ENCODE data around the gene COL25A1.
"Not testable (repeated sequence)": the region's sequence is repeated elsewhere in the genome, so short reads cannot be mapped to it uniquely, and the experiment has no call there.

The COL25A1 gene

DNA sequence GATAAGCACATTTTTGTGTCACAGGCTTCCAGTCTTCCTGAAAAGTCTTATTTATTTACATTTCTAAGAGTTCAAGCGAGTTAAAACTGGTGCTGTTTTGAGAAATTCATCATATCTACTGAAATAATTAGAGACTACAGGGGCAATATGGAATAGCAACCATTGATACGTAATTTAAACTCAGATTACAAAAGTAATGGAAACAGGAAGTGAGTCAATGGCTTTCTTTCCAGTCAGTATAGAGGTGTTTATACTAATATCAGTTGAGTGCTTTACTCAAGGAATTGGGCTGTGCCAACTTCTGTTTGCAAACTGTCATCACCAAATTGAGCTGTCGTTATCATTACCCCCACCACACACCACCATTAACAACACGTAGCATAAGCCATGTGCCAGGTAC is 222.7 kb downstream of the COL25A1 start:
- no peak for DNase-seq (ENCODE audit: low spot score)
- in situ Hi-C loops (cut with MboI; ENCODE audit: low pct_unique_long_range_greater_than_20kb, low sequenced_read_pairs, unreplicated experiment) = no loop called here
- TF ChIP-seq, protein P1, sequence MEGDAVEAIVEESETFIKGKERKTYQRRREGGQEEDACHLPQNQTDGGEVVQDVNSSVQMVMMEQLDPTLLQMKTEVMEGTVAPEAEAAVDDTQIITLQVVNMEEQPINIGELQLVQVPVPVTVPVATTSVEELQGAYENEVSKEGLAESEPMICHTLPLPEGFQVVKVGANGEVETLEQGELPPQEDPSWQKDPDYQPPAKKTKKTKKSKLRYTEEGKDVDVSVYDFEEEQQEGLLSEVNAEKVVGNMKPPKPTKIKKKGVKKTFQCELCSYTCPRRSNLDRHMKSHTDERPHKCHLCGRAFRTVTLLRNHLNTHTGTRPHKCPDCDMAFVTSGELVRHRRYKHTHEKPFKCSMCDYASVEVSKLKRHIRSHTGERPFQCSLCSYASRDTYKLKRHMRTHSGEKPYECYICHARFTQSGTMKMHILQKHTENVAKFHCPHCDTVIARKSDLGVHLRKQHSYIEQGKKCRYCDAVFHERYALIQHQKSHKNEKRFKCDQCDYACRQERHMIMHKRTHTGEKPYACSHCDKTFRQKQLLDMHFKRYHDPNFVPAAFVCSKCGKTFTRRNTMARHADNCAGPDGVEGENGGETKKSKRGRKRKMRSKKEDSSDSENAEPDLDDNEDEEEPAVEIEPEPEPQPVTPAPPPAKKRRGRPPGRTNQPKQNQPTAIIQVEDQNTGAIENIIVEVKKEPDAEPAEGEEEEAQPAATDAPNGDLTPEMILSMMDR (IDR thresholded peaks at IDR 0.05; ENCODE audit: extremely low read depth, insufficient read depth, missing control alignments) = no peak

DNA sequence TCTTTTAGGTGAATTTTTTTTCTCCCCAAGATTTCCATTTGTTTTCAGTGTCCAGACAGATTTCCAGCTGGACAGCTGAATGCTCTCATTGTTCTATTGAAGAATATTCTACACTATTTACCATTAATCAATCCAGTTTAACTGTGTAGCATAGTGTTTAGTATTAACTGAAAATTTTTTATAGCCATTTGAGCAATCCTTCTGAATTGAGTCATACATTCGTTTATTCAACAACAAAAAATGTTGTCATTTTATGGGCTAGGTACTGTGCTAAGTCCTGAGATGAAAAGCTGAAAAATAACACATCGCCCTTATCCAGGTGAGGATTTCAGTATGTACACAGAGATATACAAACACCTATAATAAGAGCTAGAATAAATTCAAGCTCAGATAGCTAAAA is 223.3 kb downstream of the COL25A1 start:
- in situ Hi-C loops (cut with MboI; ENCODE audit: low pct_unique_long_range_greater_than_20kb, low sequenced_read_pairs, unreplicated experiment) = no loop called here
- TF ChIP-seq, protein P1 (IDR thresholded peaks at IDR 0.05; ENCODE audit: extremely low read depth, insufficient read depth, missing control alignments) = no peak
- DNase-seq (ENCODE audit: low spot score) = no peak

DNA sequence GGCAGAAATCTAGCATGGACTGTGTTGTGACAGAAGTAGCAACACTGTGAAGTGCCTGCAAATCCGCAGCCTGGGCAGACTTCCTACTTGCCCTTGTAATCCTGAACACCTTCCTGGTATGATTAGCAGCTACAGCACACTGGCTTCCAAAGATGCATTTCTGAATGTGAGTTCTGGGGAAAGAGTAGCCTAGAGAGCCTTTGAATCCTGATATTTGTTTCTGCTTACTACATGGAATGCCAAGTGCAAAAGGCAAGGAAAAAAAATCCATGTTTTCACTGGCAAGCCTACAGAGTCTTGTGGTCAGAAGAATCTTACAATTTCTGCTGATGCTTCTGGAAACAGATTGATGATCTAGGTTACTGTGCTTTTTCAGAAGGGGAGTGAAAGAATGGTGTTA is 223.7 kb downstream of the COL25A1 start:
- in situ Hi-C loops (cut with MboI; ENCODE audit: low pct_unique_long_range_greater_than_20kb, low sequenced_read_pairs, unreplicated experiment) = no loop called here
- DNase-seq (ENCODE audit: low spot score) = no peak
- TF ChIP-seq, protein P1 (IDR thresholded peaks at IDR 0.05; ENCODE audit: extremely low read depth, insufficient read depth, missing control alignments) = no peak

DNA sequence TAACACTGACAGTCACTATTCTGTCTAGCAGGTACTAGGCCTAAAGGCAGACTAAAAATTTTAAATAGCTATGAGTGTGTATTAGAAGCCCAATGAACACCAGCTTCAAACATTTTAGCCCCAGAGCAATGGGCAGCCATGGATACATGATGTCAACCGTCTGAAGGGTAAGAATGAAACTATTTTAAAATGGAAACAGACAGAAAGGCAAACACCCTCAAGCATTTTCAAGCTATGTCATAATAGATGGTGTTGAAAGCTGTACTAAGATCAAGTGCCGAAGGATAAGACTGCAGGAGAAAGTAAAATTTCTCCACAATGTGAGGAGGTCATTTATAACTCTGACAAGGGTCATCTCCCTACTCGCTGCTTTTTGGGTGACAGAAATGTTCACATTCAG is 225.0 kb downstream of the COL25A1 start:
- no peak for DNase-seq (ENCODE audit: low spot score)
- in situ Hi-C loops (cut with MboI; ENCODE audit: low pct_unique_long_range_greater_than_20kb, low sequenced_read_pairs, unreplicated experiment) = no loop called here
- TF ChIP-seq, protein P1 (IDR thresholded peaks at IDR 0.05; ENCODE audit: extremely low read depth, insufficient read depth, missing control alignments) = no peak

DNA sequence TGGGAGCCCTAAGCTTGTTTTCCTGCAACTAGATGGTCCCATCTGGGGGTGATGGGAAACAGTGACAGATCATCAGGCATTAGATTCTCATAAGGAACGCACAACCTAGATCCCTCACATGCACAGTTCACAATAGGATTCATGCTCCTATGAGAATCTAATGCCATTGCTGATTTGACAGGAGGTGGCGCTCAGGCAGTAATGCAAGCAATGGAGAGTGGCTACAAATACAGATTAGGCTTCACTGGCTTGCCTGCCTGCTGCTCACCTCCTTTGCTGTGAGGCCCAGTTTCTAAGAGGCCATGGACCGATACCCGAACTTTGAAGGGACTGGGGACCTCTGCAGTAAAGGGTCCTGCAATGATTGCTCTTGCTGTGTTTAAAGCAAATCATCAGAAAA is 225.7 kb downstream of the COL25A1 start:
- in situ Hi-C loops (cut with MboI; ENCODE audit: low pct_unique_long_range_greater_than_20kb, low sequenced_read_pairs, unreplicated experiment); DNase-seq (ENCODE audit: low spot score): not testable (repeated sequence)
- TF ChIP-seq, protein P1 (IDR thresholded peaks at IDR 0.05; ENCODE audit: extremely low read depth, insufficient read depth, missing control alignments) = peak; percentile 21

DNA sequence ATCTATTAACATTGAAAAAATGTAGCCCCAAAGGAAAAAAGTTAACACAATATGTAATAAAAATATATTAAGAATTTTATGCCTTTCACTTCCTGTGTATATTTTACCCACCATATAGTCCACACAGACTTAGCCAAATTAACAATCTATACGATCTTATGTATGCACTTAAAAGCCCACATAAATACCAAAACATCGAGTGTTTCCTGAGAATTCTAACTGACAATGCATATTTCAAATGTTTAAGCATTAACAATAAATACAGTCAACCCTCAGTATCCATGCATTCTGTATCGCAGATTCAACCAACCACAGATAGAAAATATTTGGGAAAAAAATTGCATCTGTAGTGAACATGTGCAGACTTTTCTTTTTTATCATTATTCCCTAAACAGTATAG is 226.8 kb downstream of the COL25A1 start:
- TF ChIP-seq, protein P1 (IDR thresholded peaks at IDR 0.05; ENCODE audit: extremely low read depth, insufficient read depth, missing control alignments) = no peak
- no peak for DNase-seq (ENCODE audit: low spot score)
- in situ Hi-C loops (cut with MboI; ENCODE audit: low pct_unique_long_range_greater_than_20kb, low sequenced_read_pairs, unreplicated experiment) = no loop called here

DNA sequence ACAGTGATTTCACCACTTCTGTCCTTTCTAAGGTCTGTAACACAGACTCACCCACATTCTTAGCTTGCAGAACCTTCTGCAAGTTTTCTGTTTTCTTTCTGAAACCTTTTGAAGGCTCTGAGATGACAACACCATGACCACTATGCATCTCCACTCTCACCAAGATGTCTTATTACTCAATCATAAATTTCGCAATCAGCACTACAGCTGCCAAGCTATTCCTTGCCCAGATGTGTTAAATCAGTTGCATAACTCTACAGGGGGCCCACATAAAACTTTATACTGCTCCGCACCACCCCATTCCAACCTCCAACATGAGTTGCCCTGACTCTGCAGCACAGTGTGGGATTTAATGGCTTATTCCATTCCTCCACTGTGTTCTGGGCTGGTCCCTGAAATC is 229.9 kb downstream of the COL25A1 start:
- no peak for DNase-seq (ENCODE audit: low spot score)
- TF ChIP-seq, protein P1 (IDR thresholded peaks at IDR 0.05; ENCODE audit: extremely low read depth, insufficient read depth, missing control alignments) = no peak
- in situ Hi-C loops (cut with MboI; ENCODE audit: low pct_unique_long_range_greater_than_20kb, low sequenced_read_pairs, unreplicated experiment) = no loop called here

DNA sequence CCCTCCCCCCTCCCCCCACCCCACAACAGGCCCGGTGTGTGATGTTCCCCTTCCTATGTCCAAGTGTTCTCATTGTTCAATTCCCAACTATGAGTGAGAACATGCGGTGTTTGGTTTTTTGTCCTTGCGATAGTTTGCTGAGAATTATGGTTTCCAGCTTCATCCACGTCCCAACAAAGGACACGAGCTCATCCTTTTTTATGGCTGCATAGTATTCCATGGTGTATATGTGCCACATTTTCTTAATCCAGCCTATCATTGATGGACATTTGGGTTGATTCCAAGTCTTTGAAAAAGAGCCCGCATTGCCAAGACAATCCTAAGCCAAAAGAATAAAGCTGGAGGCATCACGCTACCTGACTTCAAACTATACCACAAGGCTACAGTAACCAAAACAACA is 231.8 kb downstream of the COL25A1 start:
- in situ Hi-C loops (cut with MboI; ENCODE audit: low pct_unique_long_range_greater_than_20kb, low sequenced_read_pairs, unreplicated experiment); DNase-seq (ENCODE audit: low spot score): not testable (repeated sequence)

Measured in GM13977 (cell line).